GM12878 (cell line): Measurements from ENCODE around the gene GPR31. TPM values are rescaled to one million over a fixed set of nuclear protein-coding genes. Genes with fewer than 3 reads are reported as not detected.

Experiments used
- ATF2 ChIP-seq: IDR thresholded peaks from 2 replicates; pipeline ENCODE4 v1.6.1; 2012; ENCODE audit warnings: low read length, inconsistent platforms
- BHLHE40 ChIP-seq, 2 experiments: fragments of 450-650 bp in 1 of 2; IDR thresholded peaks; 2 replicates each; pipeline ENCODE4 v1.6.1; 2011 to 2017; ENCODE audit warnings: low read depth in 2 of 2, borderline replicate concordance in 1 of 2, improper control_type of control experiment in 1 of 2, low read length in 1 of 2, mild to moderate bottlenecking in 1 of 2
- CREB1 ChIP-seq: IDR thresholded peaks from 2 replicates; pipeline ENCODE4 v1.6.1; 2012; ENCODE audit warnings: low read depth, mild to moderate bottlenecking, inconsistent platforms
- EP300 ChIP-seq, 2 experiments: fragments of 150-350 bp in 1 of 2; IDR thresholded peaks; 2 replicates each; pipeline ENCODE4 v1.6.1; 2011 to 2012; ENCODE audit warnings: low read depth in 2 of 2, low read length in 2 of 2, borderline replicate concordance in 1 of 2, improper control_type of control experiment in 1 of 2, inconsistent platforms in 1 of 2; ENCODE audit not compliant: control insufficient read depth in 1 of 2
- IKZF1 ChIP-seq: fragments of 450-650 bp; conservative IDR thresholded peaks from 2 replicates; pipeline ENCODE4 v1.6.1; 2017; ENCODE audit warnings: antibody characterized with exemption, mild to moderate bottlenecking
- NFIC ChIP-seq: IDR thresholded peaks from 2 replicates; pipeline ENCODE4 v1.6.1; 2012; ENCODE audit warnings: low read depth, mild to moderate bottlenecking, inconsistent platforms, low read length, moderate library complexity
- POLR2A ChIP-seq: IDR thresholded peaks from 2 replicates; pipeline ENCODE4 v1.6.1; 2011; ENCODE audit warnings: low read depth, mild to moderate bottlenecking, low read length
- POU2F2 ChIP-seq: IDR thresholded peaks from 3 replicates; pipeline ENCODE4 v1.6.1; 2011; ENCODE audit warnings: low read depth, mild to moderate bottlenecking, low read length, borderline replicate concordance
- PRDM15 ChIP-seq: fragments of 450-650 bp; formaldehyde crosslinking; IDR thresholded peaks from 2 replicates; pipeline ENCODE4 v1.4.0; 2020; ENCODE audit warnings: mild to moderate bottlenecking, moderate library complexity
- RAD21 ChIP-seq: IDR thresholded peaks from 2 replicates; pipeline ENCODE4 v1.6.1; 2011; ENCODE audit warnings: mild to moderate bottlenecking, low read depth, low read length, moderate library complexity; ENCODE audit not compliant: insufficient read depth
- RELA ChIP-seq: fragments of 450-650 bp; IDR thresholded peaks from 2 replicates; pipeline ENCODE4 v1.8.0; 2014; ENCODE audit warnings: borderline replicate concordance; ENCODE audit not compliant: partially characterized antibody
- SKIL ChIP-seq: fragments of 450-650 bp; IDR thresholded peaks from 2 replicates; pipeline ENCODE4 v1.6.1; 2017; ENCODE audit warnings: mild to moderate bottlenecking, low read depth, inconsistent platforms; ENCODE audit not compliant: poor library complexity, severe bottlenecking
- SMARCA5 ChIP-seq: fragments of 450-650 bp; IDR thresholded peaks from 2 replicates; pipeline ENCODE4 v1.6.1; 2017; ENCODE audit warnings: mild to moderate bottlenecking
- SRF ChIP-seq, 2 experiments: IDR thresholded peaks; 2 replicates each; pipeline ENCODE4 v1.6.1; 2011; ENCODE audit warnings: low read depth in 2 of 2, low read length in 2 of 2, mild to moderate bottlenecking in 1 of 2, moderate library complexity in 1 of 2
- SUZ12 ChIP-seq: fragments of 200-600 bp; sonication (generic); IDR thresholded peaks from one replicate; pipeline ENCODE4 v1.6.1; 2018; ENCODE audit warnings: antibody characterized with exemption, mild to moderate bottlenecking; ENCODE audit not compliant: unreplicated experiment
- TCF12 ChIP-seq: IDR thresholded peaks from 2 replicates; pipeline ENCODE4 v1.6.1; 2011; ENCODE audit warnings: low read depth, mild to moderate bottlenecking, low read length
- TCF3 ChIP-seq: IDR thresholded peaks from 2 replicates; pipeline ENCODE4 v1.6.1; 2012; ENCODE audit warnings: low read depth, mild to moderate bottlenecking, low read length, borderline replicate concordance; ENCODE audit not compliant: insufficient read depth
- polyA plus RNA-seq, 11 experiments: library from polyadenylated mRNA; depleted of rRNA in 4 of 11; unstranded in 6 of 11; stranded (reverse) in 5 of 11; fragments of >200 nt; fragmentation: Nextera tagmentation in 4 of 11; fragmentation: Illumina TruSeq in 1 of 11; extraction: Ambion mirVana in 4 of 11; extraction: Trizol in 1 of 11; gene quantifications; 1 replicate in 1 of 11; 2 replicates in 10 of 11; pipeline versions ENCODE4 v1.2.1 to v1.2.3, GENCODE V29; 2011 to 2016; ENCODE audit warnings: inconsistent platforms in 2 of 11, missing spikeins in 2 of 11, low read depth in 1 of 11
- total RNA-seq, 4 experiments: library from RNA; depleted of rRNA in 3 of 4; stranded (reverse); fragments of >200 nt in 3 of 4; fragmentation: Illumina TruSeq in 1 of 4; extraction: Trizol in 1 of 4; gene quantifications; 2 replicates each; pipeline versions ENCODE4 v1.2.1 to v1.2.3, GENCODE V29; 2013 to 2021

Gene GPR31
- total and polyA plus RNA-seq, 10 of the 15 experiments (the other 5 are each of a cell fraction or from before 2014, with no cell fraction given) = not detected

GRCh38 chr6:167113047-167113754 is 44.6 kb downstream of the GPR31 start (continued):
- peak; percentile 83 for TF ChIP-seq SKIL
- TF ChIP-seq NFIC = peak; percentile 88
- TF ChIP-seq POU2F2 = 0 out of 3 replicates have a peak, but pooled peaks have one; percentile 30
- TF ChIP-seq TCF3 = 0 out of 2 replicates have a peak, but pooled peaks have one; percentile 61
- TF ChIP-seq SRF (IDR thresholded peaks at IDR 0.05; ENCODE audit: low read depth in 2 of 2, low read length in 2 of 2) = peak in 1 of 2 experiments; percentile 87; a peak in 2 of 4 replicates
- no peak for TF ChIP-seq SUZ12
- TF ChIP-seq EP300 (IDR thresholded peaks at IDR 0.05; ENCODE audit: borderline replicate concordance in 1 of 2, control insufficient read depth in 1 of 2, low read depth in 2 of 2, low read length in 2 of 2) = peak; percentile 78 to 88; a peak in 3 of 4 replicates
- TF ChIP-seq ATF2 = peak; percentile 79
- peak; percentile 93 for TF ChIP-seq IKZF1
- TF ChIP-seq CREB1 = peak; percentile 52; the same call in 1 of the 2 replicates
- no peak for TF ChIP-seq PRDM15
- no peak for TF ChIP-seq RAD21
- TF ChIP-seq TCF12 = peak; percentile 81
- 0 out of 2 replicates have a peak, but pooled peaks have one; percentile 51 for TF ChIP-seq SMARCA5
- TF ChIP-seq RELA = peak; percentile 59
- peak; percentile 83 to 90 for TF ChIP-seq BHLHE40 (IDR thresholded peaks at IDR 0.05; ENCODE audit: borderline replicate concordance in 1 of 2, low read depth in 2 of 2, low read length in 1 of 2)
- no peak for TF ChIP-seq POLR2A
